MM.1S (cell line): Measurements from ENCODE around the gene GPC5.

Experiments used
- EZH2 ChIP-seq: fragments of 300-600 bp; sonication (generic); optimal IDR thresholded peaks from 2 replicates; pipeline ENCODE3; 2017; ENCODE audit warnings: low read depth, mild to moderate bottlenecking, antibody characterized with exemption, low read length, mixed read lengths
- EZH2phosphoT487 ChIP-seq: fragments of 300-600 bp; sonication (generic); IDR thresholded peaks from 2 replicates; pipeline ENCODE4 v1.6.1; 2018; ENCODE audit warnings: antibody characterized with exemption, low read length
- TF ChIP-seq, protein P1 (sequence below): fragments of 300-600 bp; sonication (generic); IDR thresholded peaks from 2 replicates; pipeline ENCODE4 v1.5.1; 2016; ENCODE audit warnings: antibody characterized with exemption, low read length, mixed read lengths

DNA sequence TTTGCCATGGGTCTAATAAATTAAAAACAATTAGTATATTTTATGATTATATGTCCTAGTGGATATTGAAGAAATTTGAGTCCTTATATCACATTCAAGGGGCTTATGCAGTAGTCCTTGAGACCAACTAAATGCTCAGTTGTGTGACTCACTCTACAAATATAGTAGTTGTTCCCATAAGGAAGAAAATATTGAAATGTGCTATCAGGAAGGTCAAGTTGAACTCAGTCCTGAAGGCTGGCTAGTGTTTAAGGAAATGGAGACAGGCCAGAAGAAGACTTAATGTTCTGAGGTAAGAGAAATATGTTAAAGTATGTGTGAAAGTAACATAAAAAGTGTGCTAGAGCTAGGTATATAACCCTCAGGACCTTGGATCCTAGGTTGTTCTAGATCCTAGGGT, 1062.1 kb downstream of the GPC5 start:
- TF ChIP-seq, protein P1, sequence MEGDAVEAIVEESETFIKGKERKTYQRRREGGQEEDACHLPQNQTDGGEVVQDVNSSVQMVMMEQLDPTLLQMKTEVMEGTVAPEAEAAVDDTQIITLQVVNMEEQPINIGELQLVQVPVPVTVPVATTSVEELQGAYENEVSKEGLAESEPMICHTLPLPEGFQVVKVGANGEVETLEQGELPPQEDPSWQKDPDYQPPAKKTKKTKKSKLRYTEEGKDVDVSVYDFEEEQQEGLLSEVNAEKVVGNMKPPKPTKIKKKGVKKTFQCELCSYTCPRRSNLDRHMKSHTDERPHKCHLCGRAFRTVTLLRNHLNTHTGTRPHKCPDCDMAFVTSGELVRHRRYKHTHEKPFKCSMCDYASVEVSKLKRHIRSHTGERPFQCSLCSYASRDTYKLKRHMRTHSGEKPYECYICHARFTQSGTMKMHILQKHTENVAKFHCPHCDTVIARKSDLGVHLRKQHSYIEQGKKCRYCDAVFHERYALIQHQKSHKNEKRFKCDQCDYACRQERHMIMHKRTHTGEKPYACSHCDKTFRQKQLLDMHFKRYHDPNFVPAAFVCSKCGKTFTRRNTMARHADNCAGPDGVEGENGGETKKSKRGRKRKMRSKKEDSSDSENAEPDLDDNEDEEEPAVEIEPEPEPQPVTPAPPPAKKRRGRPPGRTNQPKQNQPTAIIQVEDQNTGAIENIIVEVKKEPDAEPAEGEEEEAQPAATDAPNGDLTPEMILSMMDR = no peak
- no peak for TF ChIP-seq EZH2
- no peak for TF ChIP-seq EZH2phosphoT487
